ENCODE data around the gene NFASC. TPM values are rescaled to one million over a fixed set of nuclear protein-coding genes. Genes with fewer than 3 reads are reported as not detected.

Gene NFASC
- total and polyA plus RNA-seq, 2 experiments from 2014 or later: 3.9 to 11.7 TPM

GRCh38 chr1:204869097-204869496, 1.6 kb upstream of the NFASC start (continued):
- TF ChIP-seq REST (IDR thresholded peaks at IDR 0.05; ENCODE audit: unreplicated experiment) (no peak), STAT1 (IDR thresholded peaks at IDR 0.05; ENCODE audit: unreplicated experiment) (no peak), CREB1 (CRISPR knock-in tag; IDR thresholded peaks at IDR 0.05; ENCODE audit: low read depth) (no peak), EZH2 (IDR thresholded peaks at IDR 0.05; ENCODE audit: low read depth, unreplicated experiment) (no peak), JUNB (IDR thresholded peaks at IDR 0.05; ENCODE audit: unreplicated experiment) (no peak)
- TF ChIP-seq, protein P1, sequence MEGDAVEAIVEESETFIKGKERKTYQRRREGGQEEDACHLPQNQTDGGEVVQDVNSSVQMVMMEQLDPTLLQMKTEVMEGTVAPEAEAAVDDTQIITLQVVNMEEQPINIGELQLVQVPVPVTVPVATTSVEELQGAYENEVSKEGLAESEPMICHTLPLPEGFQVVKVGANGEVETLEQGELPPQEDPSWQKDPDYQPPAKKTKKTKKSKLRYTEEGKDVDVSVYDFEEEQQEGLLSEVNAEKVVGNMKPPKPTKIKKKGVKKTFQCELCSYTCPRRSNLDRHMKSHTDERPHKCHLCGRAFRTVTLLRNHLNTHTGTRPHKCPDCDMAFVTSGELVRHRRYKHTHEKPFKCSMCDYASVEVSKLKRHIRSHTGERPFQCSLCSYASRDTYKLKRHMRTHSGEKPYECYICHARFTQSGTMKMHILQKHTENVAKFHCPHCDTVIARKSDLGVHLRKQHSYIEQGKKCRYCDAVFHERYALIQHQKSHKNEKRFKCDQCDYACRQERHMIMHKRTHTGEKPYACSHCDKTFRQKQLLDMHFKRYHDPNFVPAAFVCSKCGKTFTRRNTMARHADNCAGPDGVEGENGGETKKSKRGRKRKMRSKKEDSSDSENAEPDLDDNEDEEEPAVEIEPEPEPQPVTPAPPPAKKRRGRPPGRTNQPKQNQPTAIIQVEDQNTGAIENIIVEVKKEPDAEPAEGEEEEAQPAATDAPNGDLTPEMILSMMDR (conservative IDR thresholded peaks at IDR 0.05; ENCODE audit: low read depth in 2 of 2): no peak
- TF ChIP-seq, protein P2, sequence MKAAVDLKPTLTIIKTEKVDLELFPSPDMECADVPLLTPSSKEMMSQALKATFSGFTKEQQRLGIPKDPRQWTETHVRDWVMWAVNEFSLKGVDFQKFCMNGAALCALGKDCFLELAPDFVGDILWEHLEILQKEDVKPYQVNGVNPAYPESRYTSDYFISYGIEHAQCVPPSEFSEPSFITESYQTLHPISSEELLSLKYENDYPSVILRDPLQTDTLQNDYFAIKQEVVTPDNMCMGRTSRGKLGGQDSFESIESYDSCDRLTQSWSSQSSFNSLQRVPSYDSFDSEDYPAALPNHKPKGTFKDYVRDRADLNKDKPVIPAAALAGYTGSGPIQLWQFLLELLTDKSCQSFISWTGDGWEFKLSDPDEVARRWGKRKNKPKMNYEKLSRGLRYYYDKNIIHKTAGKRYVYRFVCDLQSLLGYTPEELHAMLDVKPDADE (IDR thresholded peaks at IDR 0.05): no peak

GRCh38 chr1:204871405-204872037, 859 bp downstream of the NFASC start:
- H3K79me2 ChIP-seq (replicated peaks; ENCODE audit: insufficient read depth): no peaks in the 10 kb centered on the region
- Mint-ChIP-seq H3K9me3 (no peaks in the 10 kb centered on the region), H3K27me3 (ENCODE audit: insufficient read depth, low read depth, poor library complexity) (peaks cover 7% of the 10 kb centered on the region), H3K27ac (no peak overlapping the region), H3K4me1 (peaks cover 24% of the 10 kb centered on the region), H3K4me3 (no peak overlapping the region), H3K36me3 (ENCODE audit: low read depth) (no peaks in the 10 kb centered on the region)
- H3K27ac ChIP-seq (ENCODE audit: low read depth): no peak overlapping the region
- TF ChIP-seq ZNF331 (CRISPR knock-in tag; IDR thresholded peaks at IDR 0.05; ENCODE audit: low read depth) (no peak), EZH2 (IDR thresholded peaks at IDR 0.05; ENCODE audit: low read depth, unreplicated experiment) (no peak), POLR2AphosphoS5 (IDR thresholded peaks at IDR 0.05; ENCODE audit: low read depth) (no peak), JUNB (IDR thresholded peaks at IDR 0.05; ENCODE audit: unreplicated experiment) (no peak), REST (IDR thresholded peaks at IDR 0.05; ENCODE audit: unreplicated experiment) (no peak), NANOG (IDR thresholded peaks at IDR 0.05; ENCODE audit: borderline replicate concordance) (no peak)
- TF ChIP-seq, protein P2 (IDR thresholded peaks at IDR 0.05): no peak
- no peaks in the 10 kb centered on the region; the same call in 1 of the 2 replicates for H3K9me2 ChIP-seq (ENCODE audit: insufficient read depth)
- H3K4me3 ChIP-seq: no peak overlapping the region
- DNase-seq (ENCODE audit: low spot score): no peak
- H2AFZ ChIP-seq: no peak overlapping the region
- H3K4me1 ChIP-seq (ENCODE audit: insufficient read depth): peaks cover 9% of the 10 kb centered on the region; the same call in 1 of the 2 replicates
- H3K36me3 ChIP-seq (ENCODE audit: insufficient read depth): no peaks in the 10 kb centered on the region
- no peaks in the 10 kb centered on the region for H3K27me3 ChIP-seq (ENCODE audit: insufficient read depth)
- H3K4me2 ChIP-seq: no peak overlapping the region
- H3F3A ChIP-seq (replicated peaks; ENCODE audit: low read depth): no peaks in the 10 kb centered on the region
- H4K20me1 ChIP-seq (replicated peaks; ENCODE audit: insufficient read depth): 0 out of 2 replicates have a peak, but pooled peaks cover 3% of the 10 kb centered on the region
- ATAC-seq: no peak
